ENCODE results near the gene ABCC9.
"Not testable (repeated sequence)": the region's sequence is repeated elsewhere in the genome, so short reads cannot be mapped to it uniquely, and the experiment has no call there.

The ABCC9 gene

DNA sequence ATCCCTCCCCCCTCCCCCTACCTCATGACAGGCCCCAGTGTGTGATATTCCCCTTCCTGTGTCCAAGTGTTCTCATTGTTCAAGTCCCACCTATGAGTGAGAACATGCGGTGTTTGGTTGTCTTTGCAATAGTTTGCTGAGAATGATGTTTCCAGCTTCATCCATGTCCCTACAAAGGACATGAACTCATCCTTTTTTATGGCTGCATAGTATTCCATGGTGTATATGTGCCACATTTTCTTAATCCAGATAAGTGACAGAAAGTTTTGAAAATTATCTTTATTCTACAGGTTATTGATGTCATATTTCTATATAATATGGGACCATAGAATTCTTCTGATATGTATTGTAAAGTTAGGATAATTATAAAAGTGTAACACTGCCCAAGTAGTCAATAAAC lies 11.3 kb downstream of the ABCC9 start:
- DNase-seq, result not testable (repeated sequence)

- DNase-seq, result no peak
Observed at GRCh38 chr12:21925296-21925913, 15.8 kb downstream of the ABCC9 start.

DNA sequence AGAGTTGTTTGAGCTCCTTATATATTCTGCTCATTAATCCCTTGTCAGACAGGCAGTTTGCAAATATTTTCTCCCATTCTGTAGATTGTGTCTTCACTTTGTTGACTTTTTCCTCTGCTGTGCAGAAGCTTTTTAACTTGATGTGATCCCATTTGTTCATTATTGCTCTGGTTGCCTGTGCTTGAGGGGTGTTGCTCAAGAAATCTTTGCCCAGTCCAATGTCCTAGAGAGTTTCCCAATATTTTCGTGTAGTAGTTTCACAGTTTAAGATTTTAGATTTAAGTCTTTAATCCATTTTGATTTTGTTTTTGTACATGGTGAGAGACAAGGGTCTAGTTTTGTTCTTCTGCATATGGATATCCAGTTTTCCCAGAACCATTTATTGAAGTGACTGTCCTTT lies 19.8 kb downstream of the ABCC9 start:
- no peak for DNase-seq

GRCh38 chr12:21918456-21918855 lies 22.8 kb downstream of the ABCC9 start:
- DNase-seq, result no peak

DNA sequence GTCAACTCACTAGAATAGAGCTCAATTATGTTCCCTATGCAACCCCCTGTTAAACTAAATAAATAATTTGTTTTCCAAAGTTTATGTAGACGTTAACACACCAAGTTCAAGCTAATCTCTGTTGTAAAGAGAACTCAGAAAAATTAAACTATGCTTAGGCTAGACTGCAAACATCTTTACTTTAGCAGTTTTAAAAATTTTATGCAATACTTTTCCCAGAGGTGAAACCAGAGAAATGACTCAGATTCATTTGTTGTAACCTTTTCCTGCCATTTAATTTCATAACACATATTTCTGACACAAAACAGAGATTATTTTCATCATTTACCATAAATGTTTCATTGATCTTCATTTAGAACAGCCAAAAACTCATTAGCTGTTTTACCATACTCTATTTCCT lies 27.4 kb downstream of the ABCC9 start:
- no peak for DNase-seq

GRCh38 chr12:21912318-21912717 lies 28.9 kb downstream of the ABCC9 start:
- no peak for DNase-seq

- DNase-seq, result no peak
Observed at GRCh38 chr12:21911832-21912231, 29.4 kb downstream of the ABCC9 start.

GRCh38 chr12:21910657-21911056 lies 30.6 kb downstream of the ABCC9 start:
- DNase-seq, result no peak

DNA sequence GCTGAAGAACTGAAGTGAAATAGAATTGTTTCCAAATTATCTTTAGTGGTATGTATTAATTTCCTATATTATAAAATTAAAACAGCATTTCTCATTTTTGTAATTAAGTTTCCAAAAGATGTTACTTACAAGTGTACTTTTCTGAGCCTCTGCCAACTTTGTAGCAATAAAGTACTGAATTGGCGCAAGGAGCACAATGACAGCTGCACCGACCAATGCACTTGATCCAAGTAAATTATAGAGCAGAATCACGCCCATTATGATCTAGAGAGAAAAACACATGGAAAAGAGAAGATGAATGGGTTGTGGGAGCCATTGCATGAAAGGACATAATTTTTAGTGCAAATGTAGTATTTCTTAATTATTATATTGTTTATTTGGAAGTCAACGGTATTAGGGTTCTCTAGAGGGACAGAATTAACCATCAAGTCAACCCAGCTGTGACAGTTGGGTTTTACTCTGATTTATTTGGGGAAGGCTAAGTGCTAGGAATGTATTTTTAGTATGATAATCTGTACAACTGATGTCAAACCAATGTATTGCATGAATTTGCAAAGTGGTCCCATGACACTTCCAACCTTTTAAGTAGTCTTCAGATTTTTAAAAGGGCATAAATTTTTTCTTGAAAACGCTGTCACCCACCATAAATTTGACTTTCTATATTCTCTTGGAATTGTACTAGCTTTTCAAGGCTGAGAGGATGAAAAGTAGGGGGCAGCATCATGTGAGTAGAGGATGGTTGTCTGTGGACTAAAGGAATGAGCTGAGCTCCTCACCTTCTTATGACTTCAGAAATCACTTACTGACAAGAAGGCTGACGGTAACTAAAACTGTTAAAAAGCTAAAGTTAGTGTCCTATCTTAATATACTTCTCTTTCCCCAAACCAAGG lies 33.0 kb downstream of the ABCC9 start:
- no peak for DNase-seq

- DNase-seq, result no peak
Observed at GRCh38 chr12:21906919-21907493, 34.2 kb downstream of the ABCC9 start.

DNA sequence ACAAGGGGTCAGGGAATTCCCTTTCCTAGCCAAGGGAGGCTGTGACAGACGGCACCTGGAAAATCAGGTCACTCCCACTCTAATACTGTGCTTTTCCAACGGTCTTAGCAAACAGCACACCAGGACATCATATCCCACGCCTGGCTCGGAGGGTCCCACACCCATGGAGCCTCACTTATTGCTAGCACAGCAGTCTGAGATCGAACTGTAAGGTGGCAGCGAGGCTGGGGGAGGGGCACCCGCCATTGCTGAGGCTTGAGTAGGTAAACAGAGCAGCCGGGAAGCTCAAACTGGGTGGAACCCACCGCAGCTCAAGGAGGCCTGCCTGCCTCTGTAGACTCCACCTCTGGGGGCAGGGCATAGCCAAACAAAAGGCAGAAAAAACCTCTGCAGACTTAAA lies 41.7 kb downstream of the ABCC9 start:
- DNase-seq, result not testable (repeated sequence)

DNA sequence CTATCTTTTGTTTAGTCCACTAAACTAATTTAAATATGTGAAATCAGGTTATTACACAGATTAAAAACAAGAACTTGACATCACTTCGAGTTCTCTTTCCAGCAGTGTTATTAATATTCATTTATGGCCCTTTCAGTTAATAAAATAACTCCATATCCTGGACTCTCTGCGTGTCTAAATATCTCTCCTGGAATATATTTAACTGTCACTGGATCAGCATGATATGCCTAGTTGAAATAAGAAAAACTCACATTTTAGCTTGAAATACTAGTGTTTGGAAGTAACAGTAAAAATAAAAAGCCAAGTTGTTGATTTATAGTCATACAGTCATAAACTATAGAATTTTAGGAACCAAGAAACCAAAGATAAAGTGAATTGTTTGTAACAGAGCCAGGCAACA lies 45.6 kb downstream of the ABCC9 start:
- DNase-seq, result no peak

- DNase-seq, result no peak
Observed at GRCh38 chr12:21894792-21895595, 46.2 kb downstream of the ABCC9 start.

- no peak for DNase-seq
Observed at GRCh38 chr12:21893924-21894323, 47.3 kb downstream of the ABCC9 start.

DNA sequence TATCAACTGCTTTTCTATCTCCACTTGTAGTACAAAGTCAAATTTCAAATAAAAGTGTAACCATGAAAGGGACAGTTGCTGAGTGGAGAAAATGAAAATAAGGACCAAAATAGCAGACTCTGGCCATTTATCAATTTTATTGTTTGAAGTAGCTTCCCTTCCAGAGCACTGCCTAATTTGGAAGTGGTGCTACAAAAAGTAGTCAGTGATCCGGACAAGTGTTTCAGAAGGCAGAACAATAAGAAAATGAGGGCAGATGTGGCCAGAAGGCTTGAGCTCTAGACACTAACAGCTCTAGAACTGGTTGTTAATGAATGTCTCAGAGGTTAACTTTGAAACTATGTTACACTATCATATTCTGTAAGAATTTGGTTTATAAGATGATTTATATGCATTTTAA lies 48.9 kb downstream of the ABCC9 start:
- DNase-seq, result no peak

DNA sequence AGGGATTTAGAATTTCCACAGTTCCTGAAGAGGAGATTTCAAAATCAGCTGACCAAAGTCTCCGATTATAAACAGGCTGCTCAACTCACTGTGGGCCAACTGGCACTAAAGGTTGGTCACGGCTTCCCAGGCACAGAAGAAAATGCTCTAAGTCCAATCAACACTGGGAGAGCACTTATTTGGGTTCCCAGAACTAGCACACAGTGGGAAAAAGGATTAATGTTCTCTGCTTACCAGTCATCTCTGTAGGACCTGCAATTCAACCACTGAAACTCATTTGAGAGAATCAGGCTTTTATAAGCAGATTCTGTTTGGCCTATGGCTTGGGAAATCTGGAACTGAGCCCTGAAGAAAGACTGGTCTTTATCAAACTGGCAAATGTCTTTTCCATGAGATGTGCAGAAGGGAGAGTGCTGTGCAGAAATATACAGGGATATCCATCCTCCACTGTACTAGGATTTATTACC lies 49.4 kb downstream of the ABCC9 start:
- no peak for DNase-seq

- DNase-seq, result no peak
Observed at GRCh38 chr12:21888276-21888863, 52.9 kb downstream of the ABCC9 start.

GRCh38 chr12:21884936-21885335 lies 56.3 kb downstream of the ABCC9 start:
- no peak for DNase-seq

- DNase-seq, result no peak
Observed at GRCh38 chr12:21882635-21883034, 58.6 kb downstream of the ABCC9 start.

GRCh38 chr12:21881965-21882364 lies 59.3 kb downstream of the ABCC9 start:
- no peak for DNase-seq

- DNase-seq, result no peak
Observed at GRCh38 chr12:21879312-21879711, 61.9 kb downstream of the ABCC9 start.

DNA sequence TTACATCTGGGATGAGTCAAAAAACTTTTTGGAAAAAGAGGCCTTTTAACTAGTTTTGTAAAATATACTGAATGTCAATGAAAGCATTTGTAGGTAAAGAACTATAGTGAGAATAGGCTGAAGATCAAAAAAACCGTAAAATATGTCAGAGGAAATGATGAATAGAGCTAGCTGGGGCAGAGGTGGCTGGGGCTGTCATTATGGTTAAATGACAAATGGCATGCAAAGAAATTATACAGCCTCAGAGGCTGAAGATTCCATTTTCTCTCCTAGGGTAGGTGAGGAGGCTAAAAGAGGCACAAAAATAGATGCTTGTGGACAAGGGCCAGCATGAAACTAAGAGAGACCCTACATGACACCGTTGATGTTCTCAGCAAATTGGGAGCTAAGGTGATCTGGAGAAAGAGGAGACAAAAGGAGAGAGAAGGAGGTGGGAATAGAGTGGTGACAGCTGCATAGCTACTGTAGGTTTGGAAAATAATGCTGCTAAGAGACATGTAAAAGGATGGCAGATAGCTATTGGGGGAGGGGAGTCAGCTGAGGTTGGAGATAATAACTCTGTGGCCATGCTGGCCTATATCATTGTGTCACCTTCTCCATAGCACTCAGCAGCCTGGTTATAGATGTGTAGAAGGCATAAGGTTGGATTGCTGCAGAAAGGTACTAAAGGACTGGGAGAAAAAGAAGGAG lies 63.8 kb downstream of the ABCC9 start:
- no peak for DNase-seq
